HEK293 (cell line): Measurements from ENCODE around the gene PEAK3.

Experiments used
- EGR2 ChIP-seq: fragments of 450-650 bp; formaldehyde crosslinking; IDR thresholded peaks from 2 replicates; pipeline ENCODE4 v1.5.1; 2016; ENCODE audit warnings: low read depth, missing biosample characterization, missing genetic modification characterization
- ELK4 ChIP-seq: IDR thresholded peaks from 2 replicates; pipeline ENCODE4 v1.6.1; 2011; ENCODE audit warnings: mild to moderate bottlenecking, low read depth, low read length, borderline replicate concordance
- GLI2 ChIP-seq: fragments of 450-650 bp; formaldehyde crosslinking; IDR thresholded peaks from 2 replicates; pipeline ENCODE4; 2017; ENCODE audit warnings: missing biosample characterization, missing genetic modification characterization, low read depth, borderline replicate concordance
- GLIS1 ChIP-seq: fragments of 450-650 bp; formaldehyde crosslinking; IDR thresholded peaks from 2 replicates; pipeline ENCODE4 v1.5.1; 2016; ENCODE audit warnings: missing biosample characterization, missing genetic modification characterization
- IKZF3 ChIP-seq: fragments of 450-650 bp; IDR thresholded peaks from 2 replicates; pipeline ENCODE4 v1.5.0; 2018; ENCODE audit warnings: missing biosample characterization, mild to moderate bottlenecking, missing genetic modification characterization, moderate library complexity
- INSM2 ChIP-seq: fragments of 450-650 bp; formaldehyde crosslinking; IDR thresholded peaks from 2 replicates; pipeline ENCODE4 v1.5.1; 2016; ENCODE audit warnings: missing biosample characterization, missing genetic modification characterization
- KLF17 ChIP-seq: fragments of 450-650 bp; formaldehyde crosslinking; IDR thresholded peaks from 2 replicates; pipeline ENCODE4 v1.5.1; 2016; ENCODE audit warnings: missing biosample characterization, missing genetic modification characterization
- KLF8 ChIP-seq: fragments of 450-650 bp; formaldehyde crosslinking; IDR thresholded peaks from 2 replicates; pipeline ENCODE4 v1.5.1; 2016; ENCODE audit warnings: missing biosample characterization, missing genetic modification characterization
- PRDM4 ChIP-seq: fragments of 450-650 bp; formaldehyde crosslinking; IDR thresholded peaks from 2 replicates; pipeline ENCODE4 v1.5.1; 2017; ENCODE audit warnings: missing biosample characterization, missing genetic modification characterization
- SALL2 ChIP-seq: fragments of 450-650 bp; formaldehyde crosslinking; IDR thresholded peaks from 2 replicates; pipeline ENCODE4 v1.5.0; 2017; ENCODE audit warnings: missing biosample characterization, mild to moderate bottlenecking, missing genetic modification characterization, borderline replicate concordance
- ZBTB1 ChIP-seq: fragments of 450-650 bp; formaldehyde crosslinking; IDR thresholded peaks from 2 replicates; pipeline ENCODE4 v1.5.1; 2016; ENCODE audit warnings: missing biosample characterization, missing genetic modification characterization
- ZBTB11 ChIP-seq: fragments of 450-650 bp; formaldehyde crosslinking; conservative IDR thresholded peaks from 2 replicates; pipeline ENCODE4 v1.5.1; 2016; ENCODE audit warnings: low read depth, missing biosample characterization, missing genetic modification characterization
- ZBTB8A ChIP-seq: fragments of 450-650 bp; formaldehyde crosslinking; IDR thresholded peaks from 2 replicates; pipeline ENCODE4 v1.5.1; 2016; ENCODE audit warnings: missing biosample characterization, missing genetic modification characterization
- ZNF266 ChIP-seq: fragments of 450-650 bp; formaldehyde crosslinking; IDR thresholded peaks from 2 replicates; pipeline ENCODE4 v1.5.1; 2016; ENCODE audit warnings: missing biosample characterization, missing genetic modification characterization, low read depth
- ZNF274 ChIP-seq, 2 experiments: fragments of 200-500 bp in 1 of 2; fragments of 450-650 bp in 1 of 2; sonication (Bioruptor generic) in 1 of 2; formaldehyde crosslinking in 1 of 2; IDR thresholded peaks; 2 replicates each; pipeline versions ENCODE4 v1.5.1 to v1.6.1; 2014 to 2016; ENCODE audit warnings: borderline replicate concordance in 1 of 2, inconsistent platforms in 1 of 2, low read length in 1 of 2, missing biosample characterization in 1 of 2, missing genetic modification characterization in 1 of 2
- ZNF280D ChIP-seq: fragments of 450-650 bp; formaldehyde crosslinking; IDR thresholded peaks from 2 replicates; pipeline ENCODE4 v1.5.1; 2016; ENCODE audit warnings: missing biosample characterization, missing genetic modification characterization
- ZNF404 ChIP-seq: fragments of 450-650 bp; formaldehyde crosslinking; IDR thresholded peaks from 2 replicates; pipeline ENCODE4 v1.5.1; 2017; ENCODE audit warnings: missing biosample characterization, missing genetic modification characterization
- ZNF416 ChIP-seq: fragments of 450-650 bp; formaldehyde crosslinking; IDR thresholded peaks from 2 replicates; pipeline ENCODE4 v1.5.1; 2016; ENCODE audit warnings: missing biosample characterization, missing genetic modification characterization
- ZNF473 ChIP-seq: fragments of 450-650 bp; formaldehyde crosslinking; IDR thresholded peaks from 2 replicates; pipeline ENCODE4 v1.5.1; 2017; ENCODE audit warnings: missing biosample characterization, missing genetic modification characterization
- ZNF529 ChIP-seq: fragments of 450-650 bp; formaldehyde crosslinking; IDR thresholded peaks from 2 replicates; pipeline ENCODE4 v1.5.1; 2017; ENCODE audit warnings: missing genetic modification characterization, missing biosample characterization; ENCODE audit not compliant: insufficient replicate concordance
- ZNF544 ChIP-seq: fragments of 450-650 bp; formaldehyde crosslinking; IDR thresholded peaks from 2 replicates; pipeline ENCODE4 v1.5.0; 2017; ENCODE audit warnings: missing biosample characterization, missing genetic modification characterization
- ZNF664 ChIP-seq: fragments of 450-650 bp; formaldehyde crosslinking; IDR thresholded peaks from 2 replicates; pipeline ENCODE4 v1.5.1; 2016; ENCODE audit warnings: missing biosample characterization, missing genetic modification characterization
- ZNF701 ChIP-seq: fragments of 450-650 bp; formaldehyde crosslinking; IDR thresholded peaks from 2 replicates; pipeline ENCODE4 v1.5.1; 2016; ENCODE audit warnings: missing biosample characterization, missing genetic modification characterization
- ZSCAN18 ChIP-seq: fragments of 450-650 bp; formaldehyde crosslinking; IDR thresholded peaks from 2 replicates; pipeline ENCODE4 v1.5.1; 2016; ENCODE audit warnings: missing biosample characterization, missing genetic modification characterization

Gene PEAK3

GRCh38 chr19:2266183-2266993 is 15.6 kb downstream of the PEAK3 start (continued):
- TF ChIP-seq INSM2: no peak
- TF ChIP-seq IKZF3: peak; percentile 37; the same call in 1 of the 2 replicates
- no peak for TF ChIP-seq ZSCAN18
- TF ChIP-seq SALL2 (tag by site-specific recombination): no peak
- no peak for TF ChIP-seq ZNF473
- no peak for TF ChIP-seq ZNF274 (IDR thresholded peaks at IDR 0.05; ENCODE audit: low read length)
- no peak for TF ChIP-seq ZNF274 (tag by site-specific recombination; IDR thresholded peaks at IDR 0.05; ENCODE audit: borderline replicate concordance)
- TF ChIP-seq ZNF404 (tag by site-specific recombination): no peak
- no peak for TF ChIP-seq ZNF664
- TF ChIP-seq ZNF280D: no peak
- TF ChIP-seq KLF17 (tag by site-specific recombination): no peak
- no peak for TF ChIP-seq GLI2 (tag by site-specific recombination)
- no peak for TF ChIP-seq ZNF544 (tag by site-specific recombination)
- TF ChIP-seq PRDM4 (tag by site-specific recombination): peak; percentile 78
- TF ChIP-seq ZNF416: no peak
- TF ChIP-seq GLIS1 (tag by site-specific recombination): peak; percentile 95
- TF ChIP-seq ZBTB8A (tag by site-specific recombination): 0 out of 2 replicates have a peak, but pooled peaks have one; percentile 11
- no peak for TF ChIP-seq ZBTB11 (tag by site-specific recombination)
- no peak for TF ChIP-seq KLF8 (tag by site-specific recombination)
- TF ChIP-seq EGR2 (tag by site-specific recombination): peak; percentile 61
- no peak for TF ChIP-seq ZNF266 (tag by site-specific recombination)
- no peak for TF ChIP-seq ZNF701
- TF ChIP-seq ELK4: no peak
- no peak for TF ChIP-seq ZNF529 (tag by site-specific recombination)
- TF ChIP-seq ZBTB1 (tag by site-specific recombination): no peak
